Liver (tissue), 9 donors: Measurements from ENCODE around the gene TMEM42. TPM values are rescaled to one million over a fixed set of nuclear protein-coding genes. Genes with fewer than 3 reads are reported as not detected.
"Not testable (repeated sequence)": the region's sequence is repeated elsewhere in the genome, so short reads cannot be mapped to it uniquely, and the experiment has no call there.

Experiments
- DNase-seq: peaks from one replicate; pipeline ENCODE4 v3.0.0-alpha.2; 2017; ENCODE audit warnings: low spot score
- H3K27ac ChIP-seq, 2 donors: one replicate each; pipeline ENCODE4 v1.7.0; 2013; ENCODE audit warnings: inconsistent platforms in 2 of 2, low read length in 2 of 2, control low read depth in 1 of 2, low read depth in 1 of 2, mild to moderate bottlenecking in 1 of 2
- H3K27me3 ChIP-seq, 4 donors: one replicate each; pipeline versions ENCODE4 v1.6.1 to v1.7.0; 2013; ENCODE audit warnings: low read length in 3 of 4, inconsistent platforms in 1 of 4, mild to moderate bottlenecking in 1 of 4, moderate library complexity in 1 of 4; ENCODE audit not compliant: control insufficient read depth in 4 of 4, insufficient read depth in 4 of 4
- H3K36me3 ChIP-seq, 4 donors: one replicate each; pipeline versions ENCODE4 v1.6.1 to v1.7.0; 2013; ENCODE audit warnings: low read length in 3 of 4, mild to moderate bottlenecking in 3 of 4, low read depth in 1 of 4, moderate library complexity in 1 of 4; ENCODE audit not compliant: control insufficient read depth in 4 of 4, insufficient read depth in 3 of 4
- H3K4me1 ChIP-seq, 4 donors: one replicate each; pipeline versions ENCODE4 v1.6.1 to v1.7.0; 2013; ENCODE audit warnings: low read length in 3 of 4, mild to moderate bottlenecking in 3 of 4, moderate library complexity in 1 of 4; ENCODE audit not compliant: control insufficient read depth in 4 of 4, insufficient read depth in 4 of 4
- H3K4me3 ChIP-seq, 3 donors: one replicate each; pipeline versions ENCODE4 v1.6.1 to v1.7.0; 2013; ENCODE audit warnings: low read length in 3 of 3, control low read depth in 1 of 3, low read depth in 1 of 3, mild to moderate bottlenecking in 1 of 3
- H3K9ac ChIP-seq, 2 donors: one replicate each; pipeline ENCODE4 v1.7.0; 2013; ENCODE audit warnings: low read length in 2 of 2, mild to moderate bottlenecking in 2 of 2, moderate library complexity in 2 of 2, control low read depth in 1 of 2, low read depth in 1 of 2
- H3K9me3 ChIP-seq, 4 donors: one replicate each; pipeline versions ENCODE4 v1.6.1 to v1.7.0; 2013; ENCODE audit warnings: low read length in 3 of 4; ENCODE audit not compliant: control insufficient read depth in 4 of 4
- CTCF ChIP-seq: fragments of 150-350 bp; IDR thresholded peaks from 2 replicates; pipeline ENCODE4 v1.5.1; 2017; ENCODE audit warnings: improper control_type of control experiment, low read depth, low read length; ENCODE audit not compliant: missing input control
- FOXA1 ChIP-seq: IDR thresholded peaks from 2 replicates; pipeline ENCODE4 v1.6.1; 2016; ENCODE audit warnings: antibody characterized with exemption
- FOXA2 ChIP-seq: IDR thresholded peaks from 2 replicates; pipeline ENCODE4 v1.6.1; 2016; ENCODE audit warnings: antibody characterized with exemption
- GABPA ChIP-seq, 2 donors: IDR thresholded peaks in 1 of 2; conservative IDR thresholded peaks in 1 of 2; 2 replicates each; pipeline ENCODE4 v1.6.1; 2016; ENCODE audit warnings: antibody characterized with exemption in 2 of 2, mild to moderate bottlenecking in 1 of 2, moderate library complexity in 1 of 2
- HNF4A ChIP-seq, 2 donors: conservative IDR thresholded peaks; 2 replicates each; pipeline ENCODE4 v1.6.1; 2016; ENCODE audit warnings: antibody characterized with exemption in 2 of 2, mild to moderate bottlenecking in 2 of 2
- HNF4G ChIP-seq: IDR thresholded peaks from 2 replicates; pipeline ENCODE4 v1.6.1; 2016; ENCODE audit warnings: antibody characterized with exemption
- JUND ChIP-seq, 2 donors: IDR thresholded peaks; 2 replicates each; pipeline ENCODE4 v1.6.1; 2016; ENCODE audit warnings: antibody characterized with exemption in 2 of 2
- NR2F2 ChIP-seq: IDR thresholded peaks from 2 replicates; pipeline ENCODE4 v1.6.1; 2016; ENCODE audit warnings: antibody characterized with exemption
- RAD21 ChIP-seq, 2 donors: IDR thresholded peaks; 2 replicates each; pipeline ENCODE4 v1.6.1; 2016; ENCODE audit warnings: antibody characterized with exemption in 2 of 2, mild to moderate bottlenecking in 2 of 2
- RXRA ChIP-seq, 2 donors: IDR thresholded peaks; 2 replicates each; pipeline ENCODE4 v1.6.1; 2017 to 2018; ENCODE audit warnings: antibody characterized with exemption in 2 of 2, mild to moderate bottlenecking in 1 of 2
- SP1 ChIP-seq: IDR thresholded peaks from 2 replicates; pipeline ENCODE4 v1.6.1; 2018; ENCODE audit warnings: antibody characterized with exemption, mild to moderate bottlenecking
- TAF1 ChIP-seq: conservative IDR thresholded peaks from 2 replicates; pipeline ENCODE4 v1.6.1; 2016; ENCODE audit warnings: antibody characterized with exemption, mild to moderate bottlenecking
- YY1 ChIP-seq: IDR thresholded peaks from 2 replicates; pipeline ENCODE4 v1.6.1; 2016; ENCODE audit warnings: antibody characterized with exemption, mild to moderate bottlenecking
- WGBS: extraction: QIAGEN DNeasy Blood & Tissue Kit; methylation state at CpG from one replicate; pipeline ENCODE4 v1.1.7; 2013; 5-methylcytosine and 5-hydroxymethylcytosine counted together
- polyA plus RNA-seq, 2 donors: library from polyadenylated mRNA; stranded (reverse) in 1 of 2; unstranded in 1 of 2; fragments of 200-250 nt in 1 of 2; fragments of >200 nt in 1 of 2; fragmentation: Nextera tagmentation in 1 of 2; extraction: Ambion mirVana in 1 of 2; gene quantifications; one replicate each; pipeline versions ENCODE4 v1.2.1 to v1.2.3, GENCODE V29; 2013 to 2015
- total RNA-seq, 2 donors: library from RNA; depleted of rRNA; stranded (reverse); fragments of >200 nt; gene quantifications; one replicate each; pipeline ENCODE4 v1.2.3, GENCODE V29; 2014
- TF ChIP-seq, protein P1 (sequence below): IDR thresholded peaks from 2 replicates; pipeline ENCODE4 v1.6.1; 2016; ENCODE audit warnings: antibody characterized with exemption
- TF ChIP-seq, protein P2 (sequence below): IDR thresholded peaks from 2 replicates; pipeline ENCODE4 v1.6.1; 2016; ENCODE audit warnings: antibody characterized with exemption, mild to moderate bottlenecking
- donor health status: healthy.
- donor health status: healthy.
- donor health status: healthy.
- donor health status: healthy.
- donor health status: healthy.

Gene TMEM42
- total RNA-seq (1 to 10 TPM; 5.8 to 9.0 TPM), polyA plus RNA-seq (1 to 10 TPM; 7.2 to 9.9 TPM)

DNA sequence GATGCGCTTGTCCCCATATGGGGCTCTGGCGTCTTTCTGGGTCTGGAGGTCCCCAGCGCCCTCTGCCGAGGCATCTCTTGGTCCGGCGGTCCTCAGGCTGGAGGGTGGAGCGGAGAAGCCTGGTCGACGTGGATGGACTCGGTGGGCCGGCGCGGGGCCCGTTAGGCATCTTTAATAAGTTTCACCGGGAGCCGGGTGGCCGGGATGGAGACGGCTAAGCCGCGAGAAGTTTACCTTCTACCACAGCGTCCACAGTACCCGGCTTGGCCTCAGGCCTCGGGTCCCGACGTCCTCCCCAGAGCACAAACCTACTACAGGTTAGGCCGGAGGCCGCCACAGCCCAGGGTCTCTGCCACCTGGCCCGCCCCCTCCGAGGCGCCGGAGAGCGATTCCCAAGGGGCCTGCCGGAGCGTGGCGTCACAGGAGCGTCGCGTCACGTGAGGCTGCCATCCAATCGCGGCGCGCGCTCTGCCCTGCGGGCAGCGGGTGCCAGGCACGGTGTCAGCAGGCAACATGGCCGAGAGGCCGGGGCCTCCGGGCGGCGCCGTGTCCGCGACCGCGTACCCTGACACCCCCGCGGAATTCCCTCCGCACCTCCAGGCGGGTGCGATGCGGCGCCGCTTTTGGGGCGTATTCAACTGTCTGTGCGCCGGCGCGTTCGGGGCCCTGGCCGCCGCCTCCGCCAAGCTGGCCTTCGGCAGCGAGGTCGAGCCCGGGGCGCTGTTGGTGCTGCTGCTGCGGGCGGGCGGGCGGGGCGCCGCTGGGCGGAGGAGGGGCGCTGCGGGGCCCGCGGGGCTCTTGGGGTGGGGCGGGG, at the start of gene TMEM42:
Gene TMEM42 (plus strand): TSS at position 501 of the 814 bp plus-strand sequence. CDS start 13 bp downstream, at position 514.
- Histone ChIP-seq H3K9ac (peak within 1 kb of the TSS; percentile 41 to 79), H3K27me3 (no peaks in the 10 kb centered on the region), H3K36me3 (peaks cover 0 to 3% (median 0%) of the 10 kb centered on the region in 4 donors), H3K4me1 (peaks cover 0 to 12% (median 7%) of the 10 kb centered on the region in 4 donors), H3K9me3 (peaks cover 0 to 2% (median 0%) of the 10 kb centered on the region in 4 donors), H3K4me3 (peak within 1 kb of the TSS; percentile 70 to 95 (median 85)), H3K27ac (peak within 1 kb of the TSS; percentile 85 to 86)
- peak; percentile 87 for DNase-seq
- WGBS = 2% methylated on average over 91 of the region's 91 CpGs
- TF ChIP-seq CTCF = no peak
- no peak for TF ChIP-seq NR2F2
- TF ChIP-seq SP1 = peak; percentile 20
- no peak for TF ChIP-seq FOXA1
- TF ChIP-seq HNF4G = no peak
- TF ChIP-seq YY1 = peak; percentile 94
- TF ChIP-seq GABPA (IDR thresholded peaks at IDR 0.05 in 1 of 2, conservative IDR thresholded peaks at IDR 0.05 in 1 of 2) = no peak
- no peak for TF ChIP-seq TAF1
- TF ChIP-seq JUND (IDR thresholded peaks at IDR 0.05) = no peak
- TF ChIP-seq, protein P1, sequence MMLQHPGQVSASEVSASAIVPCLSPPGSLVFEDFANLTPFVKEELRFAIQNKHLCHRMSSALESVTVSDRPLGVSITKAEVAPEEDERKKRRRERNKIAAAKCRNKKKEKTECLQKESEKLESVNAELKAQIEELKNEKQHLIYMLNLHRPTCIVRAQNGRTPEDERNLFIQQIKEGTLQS = no peak
- TF ChIP-seq RAD21 (IDR thresholded peaks at IDR 0.05) = peak in 1 of 2 donors; percentile 25

DNA sequence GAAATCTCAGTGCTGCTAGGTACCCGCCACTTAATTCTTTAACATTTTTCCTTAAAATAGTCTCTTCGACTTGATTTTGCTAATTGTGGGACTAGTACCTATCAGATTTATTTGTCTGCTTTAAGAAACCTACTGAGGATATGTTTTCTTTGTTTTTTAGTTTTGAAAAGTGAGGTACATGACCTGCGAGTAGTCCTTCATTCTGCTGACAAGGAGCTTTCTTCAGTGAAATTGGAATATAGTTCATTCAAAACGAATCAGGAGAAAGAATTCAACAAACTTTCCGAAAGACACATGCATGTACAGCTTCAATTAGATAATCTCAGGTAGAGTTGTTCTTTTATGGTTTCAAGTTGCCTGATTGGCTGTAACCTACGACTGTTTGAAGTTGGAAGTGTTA, 47.0 kb upstream of the TMEM42 start:
- 94% methylated on average over 6 of the region's 6 CpGs for WGBS
- TF ChIP-seq, protein P1 = no peak
- no peak for TF ChIP-seq FOXA2
- no peak for TF ChIP-seq CTCF
- no peak for TF ChIP-seq TAF1
- no peak for TF ChIP-seq FOXA1
- no peak for TF ChIP-seq YY1
- TF ChIP-seq, protein P2, sequence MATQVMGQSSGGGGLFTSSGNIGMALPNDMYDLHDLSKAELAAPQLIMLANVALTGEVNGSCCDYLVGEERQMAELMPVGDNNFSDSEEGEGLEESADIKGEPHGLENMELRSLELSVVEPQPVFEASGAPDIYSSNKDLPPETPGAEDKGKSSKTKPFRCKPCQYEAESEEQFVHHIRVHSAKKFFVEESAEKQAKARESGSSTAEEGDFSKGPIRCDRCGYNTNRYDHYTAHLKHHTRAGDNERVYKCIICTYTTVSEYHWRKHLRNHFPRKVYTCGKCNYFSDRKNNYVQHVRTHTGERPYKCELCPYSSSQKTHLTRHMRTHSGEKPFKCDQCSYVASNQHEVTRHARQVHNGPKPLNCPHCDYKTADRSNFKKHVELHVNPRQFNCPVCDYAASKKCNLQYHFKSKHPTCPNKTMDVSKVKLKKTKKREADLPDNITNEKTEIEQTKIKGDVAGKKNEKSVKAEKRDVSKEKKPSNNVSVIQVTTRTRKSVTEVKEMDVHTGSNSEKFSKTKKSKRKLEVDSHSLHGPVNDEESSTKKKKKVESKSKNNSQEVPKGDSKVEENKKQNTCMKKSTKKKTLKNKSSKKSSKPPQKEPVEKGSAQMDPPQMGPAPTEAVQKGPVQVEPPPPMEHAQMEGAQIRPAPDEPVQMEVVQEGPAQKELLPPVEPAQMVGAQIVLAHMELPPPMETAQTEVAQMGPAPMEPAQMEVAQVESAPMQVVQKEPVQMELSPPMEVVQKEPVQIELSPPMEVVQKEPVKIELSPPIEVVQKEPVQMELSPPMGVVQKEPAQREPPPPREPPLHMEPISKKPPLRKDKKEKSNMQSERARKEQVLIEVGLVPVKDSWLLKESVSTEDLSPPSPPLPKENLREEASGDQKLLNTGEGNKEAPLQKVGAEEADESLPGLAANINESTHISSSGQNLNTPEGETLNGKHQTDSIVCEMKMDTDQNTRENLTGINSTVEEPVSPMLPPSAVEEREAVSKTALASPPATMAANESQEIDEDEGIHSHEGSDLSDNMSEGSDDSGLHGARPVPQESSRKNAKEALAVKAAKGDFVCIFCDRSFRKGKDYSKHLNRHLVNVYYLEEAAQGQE = no peak
- TF ChIP-seq HNF4A (conservative IDR thresholded peaks at IDR 0.05) = no peak
- no peak for TF ChIP-seq RAD21 (IDR thresholded peaks at IDR 0.05)
- TF ChIP-seq SP1 = no peak
- no peak for TF ChIP-seq RXRA (IDR thresholded peaks at IDR 0.05)
- no peak overlapping the region for H3K4me3 ChIP-seq
- no peak overlapping the region for H3K27ac ChIP-seq
- no peaks in the 10 kb centered on the region for H3K36me3 ChIP-seq
- no peaks in the 10 kb centered on the region for H3K9me3 ChIP-seq
- H3K9ac ChIP-seq = no peak overlapping the region
- DNase-seq = no peak
- H3K4me1 ChIP-seq = no peaks in the 10 kb centered on the region
- no peaks in the 10 kb centered on the region for H3K27me3 ChIP-seq

DNA sequence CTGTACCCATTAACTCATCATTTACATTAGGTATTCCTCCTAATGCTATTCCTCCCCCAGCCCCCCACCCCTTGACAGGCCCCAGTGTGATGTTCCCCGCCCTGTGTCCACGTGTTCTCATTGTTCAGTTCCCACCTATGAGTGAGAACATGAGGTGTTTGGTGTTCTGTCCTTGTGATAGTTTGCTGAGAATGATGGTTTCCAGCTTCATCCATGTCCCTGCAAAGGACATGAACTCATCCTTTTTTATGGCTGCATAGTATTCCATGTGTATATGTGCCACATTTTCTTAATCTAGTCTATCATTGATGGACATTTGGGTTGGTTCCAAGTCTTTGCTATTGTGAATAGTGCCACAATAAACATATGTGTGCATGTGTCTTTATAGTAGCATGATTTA, 45.4 kb upstream of the TMEM42 start:
- H3K36me3 ChIP-seq, H3K27ac ChIP-seq, H3K9ac ChIP-seq, H3K4me3 ChIP-seq, H3K27me3 ChIP-seq, DNase-seq, H3K4me1 ChIP-seq, H3K9me3 ChIP-seq: not testable (repeated sequence)
- over 99% methylated on average over 2 of the region's 2 CpGs for WGBS

DNA sequence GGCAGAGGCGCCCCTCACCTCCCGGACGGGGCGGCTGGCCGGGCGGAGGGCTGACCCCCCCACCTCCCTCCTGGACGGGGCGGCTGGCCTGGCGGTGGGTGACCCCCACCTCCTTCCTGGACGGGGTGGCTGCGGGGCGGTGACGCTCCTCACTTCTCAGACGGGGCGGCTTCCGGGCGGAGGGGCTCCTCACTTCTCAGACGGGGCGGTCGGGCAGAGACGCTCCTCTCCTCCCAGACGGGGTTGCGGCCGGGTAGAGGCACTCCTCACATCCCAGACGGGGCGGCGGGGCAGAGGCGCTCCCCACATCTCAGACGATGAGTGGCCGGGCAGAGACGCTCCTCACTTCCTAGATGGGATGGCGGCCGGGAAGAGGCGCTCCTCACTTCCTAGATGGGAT, 40.5 kb upstream of the TMEM42 start:
- not testable (repeated sequence) for H3K27me3 ChIP-seq, H3K4me3 ChIP-seq, H3K9me3 ChIP-seq, H3K4me1 ChIP-seq, H3K36me3 ChIP-seq, H3K9ac ChIP-seq, H3K27ac ChIP-seq, DNase-seq
- whole genome bisulfite sequencing = 94% methylated on average over 34 of the region's 34 CpGs
